ENCODE results near the gene NKX6-2.
"Not testable (repeated sequence)": the region's sequence is repeated elsewhere in the genome, so short reads cannot be mapped to it uniquely, and the experiment has no call there.

The NKX6-2 gene

GRCh38 chr10:132785723-132786475, at the start of gene NKX6-2:
Gene NKX6-2 (minus strand): TSS chr10:132786147. CDS start chr10:132785948, 199 bp downstream.
- DNase-seq (ENCODE audit: low read depth in 2 of 3, low spot score in 1 of 3): no peak

GRCh38 chr10:132834891-132835847, 49.2 kb upstream of the NKX6-2 start:
- DNase-seq (ENCODE audit: low read depth in 2 of 3, low spot score in 1 of 3): no peak

- no peak for DNase-seq (ENCODE audit: low read depth in 2 of 3, low spot score in 1 of 3)
Observed at GRCh38 chr10:132834311-132834761, 48.4 kb upstream of the NKX6-2 start.

GRCh38 chr10:132833421-132834111, 47.6 kb upstream of the NKX6-2 start:
- DNase-seq (ENCODE audit: low read depth in 2 of 3, low spot score in 1 of 3): no peak

- no peak for DNase-seq (ENCODE audit: low read depth in 2 of 3, low spot score in 1 of 3)
Observed at GRCh38 chr10:132832186-132832969, 46.4 kb upstream of the NKX6-2 start.

GRCh38 chr10:132829403-132829802, 43.5 kb upstream of the NKX6-2 start:
- no peak for DNase-seq (ENCODE audit: low read depth in 2 of 3, low spot score in 1 of 3)

- DNase-seq (ENCODE audit: low read depth in 2 of 3, low spot score in 1 of 3): no peak
Observed at GRCh38 chr10:132828681-132829080, 42.7 kb upstream of the NKX6-2 start.

- no peak for DNase-seq (ENCODE audit: low read depth in 2 of 3, low spot score in 1 of 3)
Observed at GRCh38 chr10:132827861-132828539, 42.1 kb upstream of the NKX6-2 start.

GRCh38 chr10:132827423-132827789, 41.5 kb upstream of the NKX6-2 start:
- no peak for DNase-seq (ENCODE audit: low read depth in 2 of 3, low spot score in 1 of 3)

- no peak for DNase-seq (ENCODE audit: low read depth in 2 of 3, low spot score in 1 of 3)
Observed at GRCh38 chr10:132826524-132827422, 40.8 kb upstream of the NKX6-2 start.

- DNase-seq (ENCODE audit: low read depth in 2 of 3, low spot score in 1 of 3): not testable (repeated sequence)
Observed at GRCh38 chr10:132825783-132826523, 40.0 kb upstream of the NKX6-2 start.

- DNase-seq (ENCODE audit: low read depth in 2 of 3, low spot score in 1 of 3): no peak
Observed at GRCh38 chr10:132820056-132820455, 34.1 kb upstream of the NKX6-2 start.

- no peak for DNase-seq (ENCODE audit: low read depth in 2 of 3, low spot score in 1 of 3)
Observed at GRCh38 chr10:132817701-132818211, 31.8 kb upstream of the NKX6-2 start.

- no peak for DNase-seq (ENCODE audit: low read depth in 2 of 3, low spot score in 1 of 3)
Observed at GRCh38 chr10:132816718-132817117, 30.8 kb upstream of the NKX6-2 start.

GRCh38 chr10:132815168-132815857, 29.4 kb upstream of the NKX6-2 start:
- DNase-seq (ENCODE audit: low read depth in 2 of 3, low spot score in 1 of 3): no peak

- DNase-seq (ENCODE audit: low read depth in 2 of 3, low spot score in 1 of 3): no peak
Observed at GRCh38 chr10:132814469-132814856, 28.5 kb upstream of the NKX6-2 start.
